Measurements from ENCODE around the gene PRLHR. TPM values are rescaled to one million over a fixed set of nuclear protein-coding genes. Genes with fewer than 3 reads are reported as not detected.

Gene PRLHR
- total and polyA plus RNA-seq, 10 of the 15 experiments (the other 5 are each of a cell fraction or from before 2014, with no cell fraction given) = not detected

DNA sequence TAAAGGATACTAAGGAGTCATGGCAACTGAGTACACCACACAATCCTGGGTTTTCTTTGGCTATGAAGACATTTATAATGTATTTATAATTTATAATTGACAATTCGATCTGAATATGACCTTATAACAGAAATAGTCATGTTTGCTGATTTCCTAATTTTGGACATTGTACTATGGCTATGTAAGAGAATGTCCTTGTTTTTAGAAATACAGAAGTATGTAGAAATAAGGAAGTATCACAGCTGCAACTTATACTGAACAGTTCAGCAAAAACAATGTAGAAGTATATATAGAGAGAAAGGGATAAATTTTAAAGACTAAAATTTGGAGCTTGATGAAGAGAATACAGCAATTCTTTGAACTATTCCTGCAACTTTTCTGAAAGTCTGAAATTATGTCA lies 32.6 kb downstream of the PRLHR start (continued):
- TF ChIP-seq, protein P1, sequence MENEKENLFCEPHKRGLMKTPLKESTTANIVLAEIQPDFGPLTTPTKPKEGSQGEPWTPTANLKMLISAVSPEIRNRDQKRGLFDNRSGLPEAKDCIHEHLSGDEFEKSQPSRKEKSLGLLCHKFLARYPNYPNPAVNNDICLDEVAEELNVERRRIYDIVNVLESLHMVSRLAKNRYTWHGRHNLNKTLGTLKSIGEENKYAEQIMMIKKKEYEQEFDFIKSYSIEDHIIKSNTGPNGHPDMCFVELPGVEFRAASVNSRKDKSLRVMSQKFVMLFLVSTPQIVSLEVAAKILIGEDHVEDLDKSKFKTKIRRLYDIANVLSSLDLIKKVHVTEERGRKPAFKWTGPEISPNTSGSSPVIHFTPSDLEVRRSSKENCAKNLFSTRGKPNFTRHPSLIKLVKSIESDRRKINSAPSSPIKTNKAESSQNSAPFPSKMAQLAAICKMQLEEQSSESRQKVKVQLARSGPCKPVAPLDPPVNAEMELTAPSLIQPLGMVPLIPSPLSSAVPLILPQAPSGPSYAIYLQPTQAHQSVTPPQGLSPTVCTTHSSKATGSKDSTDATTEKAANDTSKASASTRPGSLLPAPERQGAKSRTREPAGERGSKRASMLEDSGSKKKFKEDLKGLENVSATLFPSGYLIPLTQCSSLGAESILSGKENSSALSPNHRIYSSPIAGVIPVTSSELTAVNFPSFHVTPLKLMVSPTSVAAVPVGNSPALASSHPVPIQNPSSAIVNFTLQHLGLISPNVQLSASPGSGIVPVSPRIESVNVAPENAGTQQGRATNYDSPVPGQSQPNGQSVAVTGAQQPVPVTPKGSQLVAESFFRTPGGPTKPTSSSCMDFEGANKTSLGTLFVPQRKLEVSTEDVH (IDR thresholded peaks at IDR 0.05; ENCODE audit: low read depth, partially characterized antibody) = no peak
- no peak for TF ChIP-seq ZNF384 (IDR thresholded peaks at IDR 0.05; ENCODE audit: borderline replicate concordance, low read depth, low read length)
- TF ChIP-seq, protein P2, sequence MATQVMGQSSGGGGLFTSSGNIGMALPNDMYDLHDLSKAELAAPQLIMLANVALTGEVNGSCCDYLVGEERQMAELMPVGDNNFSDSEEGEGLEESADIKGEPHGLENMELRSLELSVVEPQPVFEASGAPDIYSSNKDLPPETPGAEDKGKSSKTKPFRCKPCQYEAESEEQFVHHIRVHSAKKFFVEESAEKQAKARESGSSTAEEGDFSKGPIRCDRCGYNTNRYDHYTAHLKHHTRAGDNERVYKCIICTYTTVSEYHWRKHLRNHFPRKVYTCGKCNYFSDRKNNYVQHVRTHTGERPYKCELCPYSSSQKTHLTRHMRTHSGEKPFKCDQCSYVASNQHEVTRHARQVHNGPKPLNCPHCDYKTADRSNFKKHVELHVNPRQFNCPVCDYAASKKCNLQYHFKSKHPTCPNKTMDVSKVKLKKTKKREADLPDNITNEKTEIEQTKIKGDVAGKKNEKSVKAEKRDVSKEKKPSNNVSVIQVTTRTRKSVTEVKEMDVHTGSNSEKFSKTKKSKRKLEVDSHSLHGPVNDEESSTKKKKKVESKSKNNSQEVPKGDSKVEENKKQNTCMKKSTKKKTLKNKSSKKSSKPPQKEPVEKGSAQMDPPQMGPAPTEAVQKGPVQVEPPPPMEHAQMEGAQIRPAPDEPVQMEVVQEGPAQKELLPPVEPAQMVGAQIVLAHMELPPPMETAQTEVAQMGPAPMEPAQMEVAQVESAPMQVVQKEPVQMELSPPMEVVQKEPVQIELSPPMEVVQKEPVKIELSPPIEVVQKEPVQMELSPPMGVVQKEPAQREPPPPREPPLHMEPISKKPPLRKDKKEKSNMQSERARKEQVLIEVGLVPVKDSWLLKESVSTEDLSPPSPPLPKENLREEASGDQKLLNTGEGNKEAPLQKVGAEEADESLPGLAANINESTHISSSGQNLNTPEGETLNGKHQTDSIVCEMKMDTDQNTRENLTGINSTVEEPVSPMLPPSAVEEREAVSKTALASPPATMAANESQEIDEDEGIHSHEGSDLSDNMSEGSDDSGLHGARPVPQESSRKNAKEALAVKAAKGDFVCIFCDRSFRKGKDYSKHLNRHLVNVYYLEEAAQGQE (IDR thresholded peaks at IDR 0.05; ENCODE audit: low read depth, low read length) = no peak
- TF ChIP-seq ZNF622 (IDR thresholded peaks at IDR 0.05) = no peak

DNA sequence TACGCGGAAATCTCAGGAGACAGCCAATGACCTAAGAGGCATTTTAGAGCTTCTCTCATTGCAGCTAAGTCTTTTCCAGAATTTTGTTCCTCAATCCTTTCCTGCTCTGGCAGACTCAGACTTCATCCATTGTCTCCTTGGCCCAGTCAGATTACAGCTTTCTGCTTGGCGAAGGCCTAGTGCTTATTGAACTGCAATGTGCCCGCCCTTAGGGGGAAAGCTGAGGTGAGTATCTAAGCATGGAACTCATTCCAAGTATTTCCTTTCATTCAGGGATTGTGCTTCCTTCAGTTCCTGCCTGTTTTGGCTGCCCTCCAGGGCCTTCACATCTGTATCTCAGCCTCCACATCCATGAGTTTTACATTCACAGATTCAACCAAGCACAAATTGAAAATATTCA lies 37.5 kb downstream of the PRLHR start:
- no TSS peak for BruUV-seq (replicated peaks)
- FAIRE-seq = no peak
- intact Hi-C loops (cut with micrococcal nuclease; ENCODE audit: unreplicated experiment) = no loop called here
- TF ChIP-seq STAT1 (conservative IDR thresholded peaks at IDR 0.05) = no peak
- no peak for TF ChIP-seq YBX1 (IDR thresholded peaks at IDR 0.05)
- TF ChIP-seq SUPT20H (IDR thresholded peaks at IDR 0.05; ENCODE audit: borderline replicate concordance, control insufficient read depth, low read depth, low read length) = no peak
- no peak for TF ChIP-seq POU2F2 (IDR thresholded peaks at IDR 0.05; ENCODE audit: borderline replicate concordance, low read depth, low read length)
- TF ChIP-seq KDM1A (IDR thresholded peaks at IDR 0.05; ENCODE audit: borderline replicate concordance) = no peak
- no peak for TF ChIP-seq NBN (IDR thresholded peaks at IDR 0.05)
- TF ChIP-seq, protein P3, sequence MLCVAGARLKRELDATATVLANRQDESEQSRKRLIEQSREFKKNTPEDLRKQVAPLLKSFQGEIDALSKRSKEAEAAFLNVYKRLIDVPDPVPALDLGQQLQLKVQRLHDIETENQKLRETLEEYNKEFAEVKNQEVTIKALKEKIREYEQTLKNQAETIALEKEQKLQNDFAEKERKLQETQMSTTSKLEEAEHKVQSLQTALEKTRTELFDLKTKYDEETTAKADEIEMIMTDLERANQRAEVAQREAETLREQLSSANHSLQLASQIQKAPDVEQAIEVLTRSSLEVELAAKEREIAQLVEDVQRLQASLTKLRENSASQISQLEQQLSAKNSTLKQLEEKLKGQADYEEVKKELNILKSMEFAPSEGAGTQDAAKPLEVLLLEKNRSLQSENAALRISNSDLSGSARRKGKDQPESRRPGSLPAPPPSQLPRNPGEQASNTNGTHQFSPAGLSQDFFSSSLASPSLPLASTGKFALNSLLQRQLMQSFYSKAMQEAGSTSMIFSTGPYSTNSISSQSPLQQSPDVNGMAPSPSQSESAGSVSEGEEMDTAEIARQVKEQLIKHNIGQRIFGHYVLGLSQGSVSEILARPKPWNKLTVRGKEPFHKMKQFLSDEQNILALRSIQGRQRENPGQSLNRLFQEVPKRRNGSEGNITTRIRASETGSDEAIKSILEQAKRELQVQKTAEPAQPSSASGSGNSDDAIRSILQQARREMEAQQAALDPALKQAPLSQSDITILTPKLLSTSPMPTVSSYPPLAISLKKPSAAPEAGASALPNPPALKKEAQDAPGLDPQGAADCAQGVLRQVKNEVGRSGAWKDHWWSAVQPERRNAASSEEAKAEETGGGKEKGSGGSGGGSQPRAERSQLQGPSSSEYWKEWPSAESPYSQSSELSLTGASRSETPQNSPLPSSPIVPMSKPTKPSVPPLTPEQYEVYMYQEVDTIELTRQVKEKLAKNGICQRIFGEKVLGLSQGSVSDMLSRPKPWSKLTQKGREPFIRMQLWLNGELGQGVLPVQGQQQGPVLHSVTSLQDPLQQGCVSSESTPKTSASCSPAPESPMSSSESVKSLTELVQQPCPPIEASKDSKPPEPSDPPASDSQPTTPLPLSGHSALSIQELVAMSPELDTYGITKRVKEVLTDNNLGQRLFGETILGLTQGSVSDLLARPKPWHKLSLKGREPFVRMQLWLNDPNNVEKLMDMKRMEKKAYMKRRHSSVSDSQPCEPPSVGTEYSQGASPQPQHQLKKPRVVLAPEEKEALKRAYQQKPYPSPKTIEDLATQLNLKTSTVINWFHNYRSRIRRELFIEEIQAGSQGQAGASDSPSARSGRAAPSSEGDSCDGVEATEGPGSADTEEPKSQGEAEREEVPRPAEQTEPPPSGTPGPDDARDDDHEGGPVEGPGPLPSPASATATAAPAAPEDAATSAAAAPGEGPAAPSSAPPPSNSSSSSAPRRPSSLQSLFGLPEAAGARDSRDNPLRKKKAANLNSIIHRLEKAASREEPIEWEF (IDR thresholded peaks at IDR 0.05; ENCODE audit: insufficient replicate concordance, low read depth, low read length) = no peak
- no peak for TF ChIP-seq TCF7 (IDR thresholded peaks at IDR 0.05; ENCODE audit: borderline replicate concordance)

More for the DNA sequence above, 37.5 kb downstream of the PRLHR start:
- Histone ChIP-seq H3K36me3 (ENCODE audit: control insufficient read depth in 2 of 2, insufficient read depth in 2 of 2, low read length in 1 of 2) (no peaks in the 10 kb centered on the region), H3K4me2 (ENCODE audit: control insufficient read depth, insufficient read depth) (no peak overlapping the region), H3K9ac (ENCODE audit: control insufficient read depth, insufficient read depth, low read length) (no peak overlapping the region), H2AFZ (ENCODE audit: control insufficient read depth, low read depth, low read length) (no peak overlapping the region), H3K27me3 (replicated peaks in 1 of 2; ENCODE audit: control insufficient read depth in 2 of 2, insufficient read depth in 2 of 2, low read length in 1 of 2) (no peaks in the 10 kb centered on the region; a peak in 1 of 4 replicates), H3K27ac (ENCODE audit: control insufficient read depth, insufficient read depth) (no peak overlapping the region), H3K9me3 (replicated peaks; ENCODE audit: control insufficient read depth, insufficient read depth, low read length) (no peaks in the 10 kb centered on the region), H3K4me3 (no peak overlapping the region), H4K20me1 (ENCODE audit: control insufficient read depth, insufficient read depth) (no peaks in the 10 kb centered on the region), H3K79me2 (ENCODE audit: control insufficient read depth, insufficient read depth, low read length) (no peaks in the 10 kb centered on the region), H3K4me1 (ENCODE audit: control insufficient read depth, insufficient read depth, low read length) (no peaks in the 10 kb centered on the region)
- DNase-seq (ENCODE audit: low read depth, low spot score) (no peak), ATAC-seq (no peak)
- in situ Hi-C loops (cut with MboI) = loop anchor here (25.0 kb wide), 1 partner anchor 629 kb away; the partner anchor contains the start of gene PRDX3
- RAD21 ChIA-PET (ENCODE audit: unreplicated experiment) = no interaction called here
- CTCF ChIA-PET = interaction anchor here (1.4 to 2.2 kb wide), 2 partner anchors 11 to 162 kb away, joined by 4 to 12 read pairs; no protein-coding TSS in a partner anchor
- WGBS (ENCODE audit: insufficient coverage, insufficient replicate concordance, low lambda C conversion rate, missing lambda C conversion rate) = 20% methylated on average over 4 of the region's 4 CpGs
- POLR2A ChIA-PET = interaction anchor here (0.6 kb wide), 1 partner anchor 171 kb away, joined by 3 read pairs; no protein-coding TSS in a partner anchor
- SMC1A ChIA-PET (ENCODE audit: uncharacterized antibody, unreplicated experiment) = interaction anchor here (1.3 kb wide), 1 partner anchor 14 kb away, joined by 3 read pairs; no protein-coding TSS in a partner anchor
